GM19328 (cell line): ENCODE data around the gene CMBL.

Source experiments
- ATAC-seq: cut with Tn5 transposase; IDR thresholded peaks from one replicate; pipeline ENCODE4 v1.9.1; 2021; ENCODE audit warnings: mild to moderate bottlenecking, moderate library complexity; ENCODE audit not compliant: unreplicated experiment

Gene CMBL

DNA sequence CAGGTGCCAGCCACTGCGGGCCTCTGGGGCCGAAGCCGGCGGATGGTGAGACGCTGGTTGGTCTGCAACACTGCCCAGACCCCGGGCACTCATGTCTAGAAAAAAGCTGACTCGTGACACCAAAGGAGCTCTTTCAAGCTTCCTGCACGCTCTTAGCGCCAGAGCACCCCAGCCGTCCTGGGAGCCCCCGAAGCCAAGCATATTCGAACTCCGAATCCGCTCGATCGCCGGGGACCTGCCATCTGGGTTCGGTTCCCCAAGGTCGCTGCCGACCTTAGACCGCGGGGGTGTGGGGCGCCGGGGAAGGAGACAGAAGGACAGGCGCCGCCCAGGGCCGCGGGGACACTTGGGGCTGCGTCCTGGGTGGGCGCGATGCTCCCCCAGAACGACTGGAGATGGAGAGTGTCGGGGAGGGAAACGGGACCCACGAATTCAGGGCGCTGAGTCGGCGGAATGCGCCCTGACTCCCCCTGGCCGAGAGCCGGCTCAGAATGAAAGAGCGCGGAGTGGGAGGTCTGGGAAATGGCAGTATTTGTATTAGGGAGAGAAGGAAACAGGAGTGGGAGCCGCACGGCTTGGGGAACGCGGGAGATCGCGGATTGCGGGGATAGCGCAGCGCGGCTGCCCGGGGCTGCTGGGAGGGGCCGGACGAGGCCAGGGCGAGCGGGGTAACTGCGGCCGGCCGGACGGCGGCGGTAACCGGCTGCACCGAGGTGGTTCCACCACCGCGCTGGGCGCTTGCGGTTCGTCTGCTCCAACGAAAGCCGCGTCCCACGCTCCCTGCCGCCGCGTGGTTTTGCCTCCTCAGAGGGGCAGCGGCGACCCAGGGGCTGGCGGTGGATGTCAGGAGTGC, 25.7 kb upstream of the CMBL start:
- ATAC-seq, result no peak

DNA sequence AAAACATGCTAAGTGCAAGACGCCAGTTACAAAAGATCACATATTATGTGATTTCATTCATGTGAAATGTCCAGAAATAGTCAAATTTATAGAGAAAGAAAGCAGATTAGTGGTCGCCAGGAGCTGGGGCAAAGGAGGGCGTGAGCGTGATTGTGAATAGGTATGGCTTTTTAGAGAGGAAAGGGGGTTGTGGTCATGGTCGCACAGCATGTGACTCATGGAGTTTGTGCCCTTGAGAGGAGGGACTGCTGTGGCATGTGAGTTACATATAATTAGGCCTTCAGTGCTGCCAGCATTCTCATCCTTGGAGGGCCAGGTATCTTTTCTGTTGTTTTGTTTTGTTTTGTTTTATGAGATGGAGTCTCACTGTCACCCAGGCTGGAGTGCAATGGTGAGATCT, 24.6 kb upstream of the CMBL start:
- no peak for ATAC-seq

DNA sequence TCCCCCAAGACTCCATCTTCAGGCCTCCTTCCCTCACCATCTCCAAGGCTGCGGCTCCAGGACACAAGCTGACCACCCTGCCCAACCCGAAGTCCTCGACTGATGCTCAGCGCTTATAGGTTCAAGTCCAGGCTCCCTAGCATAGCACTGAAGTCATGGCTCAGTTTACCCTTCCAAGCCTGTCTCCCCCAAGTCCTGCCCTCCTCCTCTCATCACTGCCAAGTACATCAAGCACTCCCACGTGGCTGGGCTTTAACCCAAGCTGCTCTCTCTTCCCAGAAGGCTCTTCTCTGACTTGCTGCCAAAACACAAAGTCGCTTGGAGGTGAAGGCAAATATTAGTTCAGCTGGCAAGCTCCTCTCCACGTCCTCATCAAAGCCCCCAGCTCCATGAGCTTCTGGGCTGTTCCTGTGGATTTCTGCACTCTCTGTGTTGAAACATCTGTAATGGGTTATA, 23.7 kb upstream of the CMBL start:
- ATAC-seq, result no peak

GRCh38 chr5:10330511-10331230, 23.0 kb upstream of the CMBL start:
- no peak for ATAC-seq

GRCh38 chr5:10329820-10330481, 22.2 kb upstream of the CMBL start:
- ATAC-seq, result no peak

- ATAC-seq, result no peak
Observed at GRCh38 chr5:10329446-10329819, 21.7 kb upstream of the CMBL start.

DNA sequence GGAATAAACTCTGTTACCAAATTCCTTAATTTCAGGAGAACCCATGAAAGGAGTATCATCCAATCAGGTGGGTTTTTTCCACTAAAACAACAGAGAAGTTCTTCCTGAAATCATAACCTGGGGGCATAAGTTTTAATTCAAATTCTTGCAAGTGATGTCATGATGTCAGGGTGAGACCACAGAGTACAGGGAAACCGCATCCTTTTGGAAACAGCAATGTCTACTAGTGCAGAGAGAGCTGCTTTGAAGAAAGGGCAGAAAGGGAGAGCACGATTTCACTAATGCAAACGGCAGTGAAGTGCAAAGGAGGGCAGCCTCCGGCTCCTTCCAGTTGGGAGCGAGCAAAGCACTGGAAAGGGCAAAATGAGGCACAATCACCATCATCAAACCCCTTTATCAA, 20.6 kb upstream of the CMBL start:
- ATAC-seq, result no peak

- ATAC-seq, result no peak
Observed at GRCh38 chr5:10324518-10325370, 17.0 kb upstream of the CMBL start.

GRCh38 chr5:10323588-10324488, 16.1 kb upstream of the CMBL start:
- ATAC-seq, result no peak

DNA sequence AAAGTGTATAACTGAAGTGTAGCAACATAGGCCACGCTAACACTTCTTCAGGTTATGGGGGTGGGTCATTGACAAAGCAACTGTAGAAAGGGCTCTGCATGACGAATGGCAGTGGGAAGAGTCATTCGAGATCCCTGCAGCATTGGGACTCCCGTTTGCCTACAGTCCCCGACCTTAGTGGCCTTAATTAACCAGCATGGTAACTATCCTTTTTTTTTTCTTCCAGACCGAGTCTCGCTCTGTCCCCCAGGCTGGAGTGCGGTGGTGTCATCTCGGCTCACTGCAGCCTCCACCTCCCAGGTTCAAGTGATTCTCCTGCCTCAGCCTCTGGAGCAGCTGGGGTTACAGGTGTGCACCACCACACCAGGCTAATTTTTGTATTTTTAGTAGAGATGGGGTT, 14.2 kb upstream of the CMBL start:
- no peak for ATAC-seq

GRCh38 chr5:10320793-10321192, 13.1 kb upstream of the CMBL start:
- no peak for ATAC-seq

DNA sequence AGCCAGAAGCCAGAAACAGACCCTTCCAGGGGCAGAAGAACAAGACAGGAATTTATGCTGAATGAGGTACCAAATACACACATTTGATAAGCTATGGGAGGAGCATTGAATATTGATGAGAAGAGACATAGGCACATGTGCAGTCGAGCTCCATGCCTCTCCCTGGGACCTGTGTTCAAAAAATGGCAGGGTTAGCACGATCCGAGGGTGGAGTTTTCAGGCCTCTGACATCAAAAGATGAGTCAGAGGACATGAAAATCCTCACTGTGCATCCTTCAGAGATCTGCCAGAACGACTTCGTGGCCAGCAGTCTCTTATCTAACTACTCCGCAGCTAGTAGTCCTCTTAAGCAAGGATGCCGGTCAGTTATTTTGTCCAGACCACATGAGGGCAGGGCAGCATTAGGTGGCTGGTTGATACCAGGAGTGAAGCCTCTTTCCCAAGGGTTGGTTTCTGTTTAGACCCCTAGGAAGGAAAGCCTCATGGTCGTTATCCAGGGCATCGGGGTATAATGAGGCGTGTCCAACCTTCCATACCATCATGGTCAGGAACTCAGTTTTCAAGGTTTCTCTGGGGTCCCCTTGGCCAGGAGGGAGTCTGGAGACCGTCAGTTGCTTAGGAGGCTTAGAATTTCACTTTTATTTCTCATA, 11.6 kb upstream of the CMBL start:
- ATAC-seq, result no peak

DNA sequence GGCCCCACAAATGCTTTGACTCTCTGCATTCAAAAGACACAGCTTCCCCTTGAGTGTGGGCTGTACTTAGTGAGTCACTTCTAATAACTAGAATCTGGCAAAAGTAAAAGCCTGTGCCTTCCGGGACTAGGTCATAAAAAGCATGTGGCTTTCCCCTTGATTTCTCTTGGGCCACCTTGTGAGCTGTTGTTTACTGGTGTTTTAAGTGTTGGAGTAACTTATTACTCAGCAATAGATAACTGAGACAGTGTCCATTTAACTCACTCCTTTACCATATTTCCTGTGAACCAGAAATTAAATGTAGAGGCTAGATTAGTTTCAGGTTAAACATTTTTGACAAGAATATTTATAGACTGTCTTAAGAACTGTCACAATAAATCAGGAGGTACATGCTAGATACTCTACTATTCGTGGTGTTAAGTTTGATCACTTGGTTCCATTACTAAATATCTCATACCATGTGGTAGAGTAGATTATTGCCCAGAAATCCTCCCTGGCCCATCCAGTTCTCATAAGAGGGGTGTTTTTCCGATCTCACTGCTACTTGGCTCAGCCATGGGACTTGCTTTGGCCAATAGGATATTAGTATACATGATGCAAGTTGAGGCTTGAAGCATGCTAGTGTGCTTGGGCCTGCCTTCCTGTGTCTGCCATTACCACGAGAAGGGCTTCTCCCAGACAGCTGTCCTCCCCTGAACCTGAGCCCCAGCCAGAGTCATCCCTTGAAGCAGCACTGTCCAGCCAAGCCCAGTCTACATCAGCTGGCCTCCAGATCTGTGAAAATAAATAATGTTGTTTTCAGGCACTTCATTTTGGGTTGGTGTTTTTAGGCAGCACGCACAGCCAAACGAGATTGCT, 10.4 kb upstream of the CMBL start:
- ATAC-seq, result no peak

GRCh38 chr5:10315824-10316509, 8.3 kb upstream of the CMBL start:
- ATAC-seq, result no peak

DNA sequence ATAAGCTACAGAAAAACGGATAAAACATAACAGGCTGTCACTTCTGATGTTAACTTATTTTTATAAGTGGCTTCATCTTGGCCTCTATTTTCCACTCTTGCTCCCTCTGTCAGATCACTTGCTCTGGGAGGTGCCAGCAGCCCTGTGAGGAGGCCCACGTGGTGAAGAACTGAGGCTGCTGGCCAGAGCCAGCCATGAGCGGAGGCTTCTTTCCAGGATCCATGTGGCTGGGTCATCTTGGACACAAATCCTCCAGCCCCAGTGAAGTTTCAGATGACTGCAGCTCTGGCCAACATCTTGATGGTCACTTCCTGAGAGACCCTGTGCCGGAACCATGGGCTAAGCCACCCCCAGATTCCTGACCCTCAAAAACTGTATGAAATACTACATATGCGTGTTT, 7.5 kb upstream of the CMBL start:
- no peak for ATAC-seq

DNA sequence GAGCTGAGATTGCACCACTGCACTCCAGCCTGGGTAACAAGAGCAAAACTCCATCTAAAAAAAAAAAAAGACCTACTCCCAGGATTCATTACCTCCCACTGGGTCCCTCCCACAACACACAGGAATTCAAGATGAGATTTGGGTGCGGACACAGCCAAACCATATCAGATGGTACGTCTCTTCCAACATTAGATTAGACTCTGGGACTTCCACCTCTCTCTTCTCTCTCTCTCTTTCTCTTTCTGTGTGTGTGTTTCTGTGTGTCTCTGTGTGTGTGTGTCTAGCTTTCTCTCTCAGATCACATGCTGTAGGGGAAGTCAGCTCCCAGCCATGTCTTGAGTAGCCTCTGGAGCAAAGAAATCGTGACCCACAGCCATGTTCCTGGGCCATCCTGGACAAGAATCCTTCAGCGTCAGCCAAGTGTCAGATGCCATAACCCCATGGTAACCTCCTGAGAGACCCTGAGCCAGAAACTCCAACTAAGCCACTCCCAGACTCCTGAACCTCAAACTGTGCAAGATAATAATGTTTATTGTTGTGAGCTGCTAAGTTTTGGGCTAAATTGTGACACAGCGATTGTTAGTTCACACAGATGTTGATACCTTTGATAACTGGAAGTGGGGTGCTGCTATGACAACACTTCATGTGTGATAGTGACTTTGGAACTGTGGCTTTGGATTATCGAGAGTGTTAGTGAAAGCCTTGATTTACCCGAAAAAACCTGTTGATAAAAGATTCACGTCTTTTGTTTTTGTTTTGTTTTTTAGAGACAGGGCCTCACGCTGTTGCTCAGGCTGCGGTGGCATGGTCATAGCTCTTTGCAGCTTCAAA, 4.1 kb upstream of the CMBL start:
- no peak for ATAC-seq
